ENCODE data around the gene PSMA7.

- no peak for TF ChIP-seq POLR2A (IDR thresholded peaks at IDR 0.05; ENCODE audit: low read depth, low read length)
- TF ChIP-seq POLR2AphosphoS5 (IDR thresholded peaks at IDR 0.05; ENCODE audit: low read depth, low read length), result no peak
- TF ChIP-seq TAF1 (IDR thresholded peaks at IDR 0.05; ENCODE audit: low read depth, low read length), result no peak
- TF ChIP-seq PAX5 (IDR thresholded peaks at IDR 0.05; ENCODE audit: insufficient read depth, low read length, severe bottlenecking), result no peak
- TF ChIP-seq POU2F2 (IDR thresholded peaks at IDR 0.05; ENCODE audit: low read depth, low read length), result no peak
Measured at GRCh38 chr20:62164879-62165761, 21.9 kb upstream of the PSMA7 start.
